SKM-1 (cell line): ENCODE results near the gene USP22.

Experiments
- DNase-seq: peaks from one replicate; lab custom pipeline; 2025; ENCODE audit not compliant: unreplicated experiment; lab: John Stamatoyannopoulos, UW

The USP22 gene

GRCh38 chr17:21049457-21049856, 6.6 kb upstream of the USP22 start:
- no peak for DNase-seq

- no peak for DNase-seq
Observed at GRCh38 chr17:21046216-21046615, 3.4 kb upstream of the USP22 start.

- no peak for DNase-seq
Observed at GRCh38 chr17:21044971-21045370, 2.2 kb upstream of the USP22 start.

GRCh38 chr17:21043296-21044232, 753 bp upstream of the USP22 start:
- peak; percentile 97 for DNase-seq

- DNase-seq = peak; percentile 44
Observed at GRCh38 chr17:21041741-21042457, 912 bp downstream of the USP22 start.

GRCh38 chr17:21039839-21040575, 2.8 kb downstream of the USP22 start:
- no peak for DNase-seq

DNA sequence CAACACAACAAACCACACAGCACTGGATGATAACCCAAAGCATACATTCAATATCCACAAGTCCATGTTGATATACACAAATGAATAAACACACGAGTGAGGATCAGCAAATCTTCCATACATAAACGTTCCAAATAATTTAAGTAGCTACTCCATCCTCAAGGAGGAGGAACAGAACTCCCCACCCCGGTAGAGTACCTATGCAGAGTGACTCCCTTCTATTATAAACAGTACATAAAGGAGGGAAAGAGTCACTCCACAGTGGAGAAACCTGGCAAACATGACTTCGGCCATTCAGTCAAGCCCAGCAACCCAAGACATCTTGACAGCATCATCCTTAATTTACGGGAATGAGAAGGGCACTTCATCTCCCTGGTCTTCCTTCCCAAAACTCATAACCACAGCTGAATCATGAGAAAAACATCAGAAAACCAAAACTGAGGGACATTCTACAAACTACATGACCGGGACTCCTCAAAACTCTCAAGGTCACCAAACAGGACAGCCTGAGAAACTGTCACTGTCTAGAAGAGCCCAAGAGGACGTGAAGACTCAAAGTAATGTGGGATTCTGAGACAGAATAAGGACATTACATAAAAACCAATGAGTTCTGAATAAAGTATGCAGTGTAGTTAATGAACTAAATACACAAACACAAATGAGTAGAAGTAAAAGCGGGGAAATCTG, 5.6 kb downstream of the USP22 start:
- DNase-seq = no peak

- DNase-seq = no peak
Observed at GRCh38 chr17:21036361-21036881, 6.4 kb downstream of the USP22 start.

- no peak for DNase-seq
Observed at GRCh38 chr17:21035406-21035805, 7.4 kb downstream of the USP22 start.

- DNase-seq = no peak
Observed at GRCh38 chr17:21034340-21035235, 8.2 kb downstream of the USP22 start.

- no peak for DNase-seq
Observed at GRCh38 chr17:21033350-21033749, 9.5 kb downstream of the USP22 start.

GRCh38 chr17:21031756-21032396, 10.9 kb downstream of the USP22 start:
- DNase-seq = no peak

GRCh38 chr17:21030375-21030774, 12.4 kb downstream of the USP22 start:
- DNase-seq = no peak

DNA sequence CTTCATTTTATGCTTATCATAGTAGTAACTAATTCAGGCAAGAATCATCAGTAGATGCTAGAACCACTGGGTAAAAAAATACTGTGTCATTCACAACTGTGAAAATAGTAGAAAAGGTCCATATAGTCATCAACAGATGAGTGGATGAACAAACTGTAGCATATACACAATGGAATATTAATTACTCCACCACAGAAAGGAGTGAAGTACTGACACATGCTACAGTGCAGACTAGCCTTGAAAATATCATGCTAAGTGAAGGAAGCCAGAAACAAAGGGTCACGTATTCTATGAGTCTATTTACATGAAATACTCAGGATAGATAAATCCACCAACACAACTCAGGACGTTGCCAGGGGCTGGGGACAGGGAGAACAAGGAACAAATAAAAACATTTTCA, 13.3 kb downstream of the USP22 start:
- no peak for DNase-seq

GRCh38 chr17:21029036-21029435, 13.8 kb downstream of the USP22 start:
- DNase-seq = no peak

- DNase-seq = no peak
Observed at GRCh38 chr17:21028192-21028591, 14.6 kb downstream of the USP22 start.

DNA sequence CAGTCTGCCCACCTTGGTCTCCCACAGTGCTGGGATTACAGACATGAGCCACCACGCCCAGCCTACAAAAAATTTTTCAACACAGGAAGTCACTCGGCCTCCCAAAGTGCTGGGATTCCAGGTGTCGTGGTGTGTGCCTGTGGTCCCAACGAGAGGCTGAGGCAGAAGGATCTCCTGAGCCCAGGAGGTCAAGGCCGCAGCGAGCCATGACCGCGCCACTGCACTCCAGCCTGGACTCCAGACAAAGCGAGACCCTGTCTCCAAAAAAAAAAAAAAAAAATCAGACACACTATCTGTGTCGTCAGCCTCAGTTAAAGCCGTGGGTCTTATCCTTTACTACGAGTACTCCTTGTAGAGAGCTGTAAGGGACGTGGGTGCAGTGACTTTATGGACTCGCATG, 15.8 kb downstream of the USP22 start:
- DNase-seq = no peak

GRCh38 chr17:21025451-21025850, 17.4 kb downstream of the USP22 start:
- no peak for DNase-seq

DNA sequence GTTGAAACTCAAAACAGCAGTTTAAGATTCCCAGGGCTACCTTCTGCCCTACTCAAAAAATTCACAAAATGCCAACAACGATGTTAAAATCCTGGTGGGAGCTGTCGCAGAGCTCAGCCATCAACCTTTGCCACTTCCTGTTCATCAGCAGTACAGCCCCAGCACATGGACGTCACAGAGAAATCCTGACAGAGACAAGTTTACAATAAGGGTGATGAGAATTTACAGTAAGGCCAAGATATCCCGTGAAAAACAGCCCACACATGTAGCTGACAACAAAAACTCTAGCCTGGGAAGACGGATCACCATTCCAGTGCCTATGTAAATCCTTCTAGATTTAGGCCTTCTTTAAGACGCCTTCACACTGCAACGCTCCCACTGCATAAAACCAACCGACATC, 18.8 kb downstream of the USP22 start:
- DNase-seq = no peak
